HG03378 (cell line): ENCODE results near the gene AFG1L.
"Not testable (repeated sequence)": the region's sequence is repeated elsewhere in the genome, so short reads cannot be mapped to it uniquely, and the experiment has no call there.

Source experiments
- ATAC-seq: cut with Tn5 transposase; IDR thresholded peaks from one replicate; pipeline ENCODE4 v1.9.1; 2021; ENCODE audit warnings: mild to moderate bottlenecking, moderate library complexity; ENCODE audit not compliant: unreplicated experiment

The AFG1L gene

DNA sequence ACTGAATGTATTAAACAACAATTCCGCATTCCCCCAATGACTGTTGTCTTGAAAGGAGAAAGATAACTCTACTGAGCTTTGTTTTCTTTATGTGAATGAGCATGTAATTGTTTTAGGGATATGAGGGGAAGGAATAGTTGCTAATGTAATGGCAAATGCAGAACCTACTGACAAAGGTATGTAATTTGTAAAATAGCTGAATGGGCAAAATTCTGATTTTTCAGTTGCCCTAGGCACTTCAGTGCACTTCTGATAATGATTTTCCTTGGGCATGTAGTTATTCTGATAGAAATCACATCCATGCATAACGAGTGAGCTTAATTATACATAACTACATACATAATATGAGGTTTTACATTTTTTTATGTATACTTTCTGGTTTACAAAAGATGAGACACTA, 212.5 kb downstream of the AFG1L start:
- no peak for ATAC-seq

GRCh38 chr6:108510461-108511319, 215.8 kb downstream of the AFG1L start:
- ATAC-seq, result no peak

- ATAC-seq, result no peak
Measured at GRCh38 chr6:108518714-108519576, 224.1 kb downstream of the AFG1L start.

DNA sequence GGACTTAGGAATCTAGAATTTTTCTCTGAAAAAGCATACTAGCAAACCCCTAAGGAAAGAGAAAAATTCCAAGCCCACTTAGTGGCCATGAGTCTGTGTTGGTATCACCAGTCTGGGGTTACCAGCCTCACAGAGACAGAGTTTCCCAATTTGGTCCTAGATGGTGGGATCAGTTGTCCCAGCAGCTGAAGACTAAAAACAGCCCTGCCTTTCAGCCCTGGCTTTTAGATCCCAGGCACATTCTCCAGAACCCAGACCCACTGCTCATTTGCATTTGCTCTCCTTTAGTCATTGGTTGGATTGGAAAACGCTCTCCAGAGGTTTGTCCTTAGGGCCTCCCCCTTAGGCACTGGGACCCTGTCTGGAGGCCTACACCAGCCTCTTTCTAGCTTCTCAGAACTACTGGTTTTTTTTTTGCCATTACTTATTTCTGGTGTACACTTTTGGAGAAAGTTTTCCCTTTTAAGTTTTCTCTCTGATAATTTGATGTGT, 226.8 kb downstream of the AFG1L start:
- ATAC-seq, result no peak

- no peak for ATAC-seq
Measured at GRCh38 chr6:108523697-108524096, 228.8 kb downstream of the AFG1L start.

DNA sequence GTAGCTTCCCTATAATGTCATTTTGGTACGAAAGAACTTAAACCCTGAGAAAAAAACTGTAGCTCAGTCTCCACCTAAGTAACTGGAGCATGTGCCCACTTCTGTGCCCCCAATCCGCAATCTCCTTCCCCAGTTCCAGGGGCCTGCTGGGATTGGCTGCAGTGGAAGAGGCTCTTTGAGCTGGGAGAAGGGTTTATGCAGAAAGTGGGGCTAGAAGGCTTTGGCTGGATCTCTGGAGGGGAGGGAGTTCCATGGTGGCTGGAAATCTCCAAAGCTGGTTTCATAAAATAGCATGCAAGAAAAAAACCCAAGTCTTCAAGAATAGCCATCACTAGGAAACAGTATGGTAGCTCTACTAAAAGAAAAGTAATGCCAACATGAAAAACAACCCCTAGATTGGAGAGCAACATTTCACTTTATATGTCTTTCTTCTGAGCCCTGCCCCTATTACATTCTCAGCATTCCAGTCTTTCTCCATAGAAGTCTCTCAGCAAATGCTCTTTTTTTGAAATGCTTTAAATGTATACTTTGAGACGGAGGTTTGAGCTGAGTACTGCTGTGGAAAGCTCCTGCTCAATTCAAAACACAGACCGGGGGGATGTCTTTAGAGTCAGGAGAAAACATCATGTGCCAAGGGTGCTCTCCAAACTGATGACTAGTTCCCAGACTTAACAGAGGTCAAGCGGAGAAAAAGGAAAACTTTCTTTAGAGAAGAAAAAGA, 229.8 kb downstream of the AFG1L start:
- no peak for ATAC-seq

GRCh38 chr6:108526739-108527174, 231.9 kb downstream of the AFG1L start:
- ATAC-seq, result no peak

- ATAC-seq, result no peak
Measured at GRCh38 chr6:108528878-108529277, 234.0 kb downstream of the AFG1L start.

DNA sequence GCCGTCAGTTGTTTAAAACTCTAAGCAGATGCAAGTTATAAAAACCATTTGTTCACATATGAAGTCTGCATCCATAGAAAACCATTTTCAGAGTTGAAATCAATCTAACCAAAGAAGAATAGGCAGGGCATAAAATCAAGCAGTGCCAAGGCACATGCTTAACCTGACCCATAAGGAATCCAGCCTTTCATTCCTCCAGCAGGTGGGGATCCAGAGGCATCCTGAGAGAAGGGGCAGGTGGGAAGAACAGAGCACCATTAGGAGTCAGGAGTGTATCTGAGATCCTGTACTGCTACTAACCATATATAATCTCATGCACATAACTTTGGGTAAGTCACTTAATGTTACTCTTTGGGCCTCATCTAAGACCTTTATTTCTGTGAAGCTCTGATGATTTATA, 236.5 kb downstream of the AFG1L start:
- no peak for ATAC-seq

GRCh38 chr6:108535114-108535742, 240.4 kb downstream of the AFG1L start:
- no peak for ATAC-seq

DNA sequence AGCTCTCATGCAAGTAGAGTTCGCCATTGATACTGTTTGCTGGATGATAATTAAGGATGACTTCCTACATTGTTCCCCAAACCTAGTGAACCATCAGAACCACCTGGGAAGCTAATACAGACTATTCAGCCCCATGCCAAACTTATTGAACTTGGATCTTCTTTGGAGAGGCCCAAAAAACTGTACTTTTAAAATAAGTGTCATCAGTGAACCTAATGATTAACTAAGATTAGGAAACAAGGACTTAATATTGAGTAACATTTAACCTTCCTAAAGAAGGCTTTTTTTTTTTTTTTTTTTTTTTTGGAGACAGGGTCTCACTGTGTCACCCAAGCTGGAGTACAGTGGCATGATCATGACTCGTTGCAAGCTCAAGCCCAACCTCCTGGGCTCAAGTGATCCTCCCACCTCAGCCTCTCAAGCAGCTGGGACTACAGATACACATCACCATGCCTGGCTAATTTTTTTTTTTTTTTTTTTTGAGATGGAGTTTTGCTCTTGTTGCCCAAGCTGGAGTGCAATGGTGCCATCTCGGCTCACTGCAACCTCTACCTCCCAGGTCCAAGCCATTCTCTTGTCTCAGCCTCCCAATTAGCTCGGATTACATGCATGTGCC, 241.2 kb downstream of the AFG1L start:
- not testable (repeated sequence) for ATAC-seq

GRCh38 chr6:108541843-108542759, 247.2 kb downstream of the AFG1L start:
- no peak for ATAC-seq

- ATAC-seq, result no peak
Measured at GRCh38 chr6:108543175-108543940, 248.5 kb downstream of the AFG1L start.

GRCh38 chr6:108544606-108545005, 249.8 kb downstream of the AFG1L start:
- ATAC-seq, result no peak

DNA sequence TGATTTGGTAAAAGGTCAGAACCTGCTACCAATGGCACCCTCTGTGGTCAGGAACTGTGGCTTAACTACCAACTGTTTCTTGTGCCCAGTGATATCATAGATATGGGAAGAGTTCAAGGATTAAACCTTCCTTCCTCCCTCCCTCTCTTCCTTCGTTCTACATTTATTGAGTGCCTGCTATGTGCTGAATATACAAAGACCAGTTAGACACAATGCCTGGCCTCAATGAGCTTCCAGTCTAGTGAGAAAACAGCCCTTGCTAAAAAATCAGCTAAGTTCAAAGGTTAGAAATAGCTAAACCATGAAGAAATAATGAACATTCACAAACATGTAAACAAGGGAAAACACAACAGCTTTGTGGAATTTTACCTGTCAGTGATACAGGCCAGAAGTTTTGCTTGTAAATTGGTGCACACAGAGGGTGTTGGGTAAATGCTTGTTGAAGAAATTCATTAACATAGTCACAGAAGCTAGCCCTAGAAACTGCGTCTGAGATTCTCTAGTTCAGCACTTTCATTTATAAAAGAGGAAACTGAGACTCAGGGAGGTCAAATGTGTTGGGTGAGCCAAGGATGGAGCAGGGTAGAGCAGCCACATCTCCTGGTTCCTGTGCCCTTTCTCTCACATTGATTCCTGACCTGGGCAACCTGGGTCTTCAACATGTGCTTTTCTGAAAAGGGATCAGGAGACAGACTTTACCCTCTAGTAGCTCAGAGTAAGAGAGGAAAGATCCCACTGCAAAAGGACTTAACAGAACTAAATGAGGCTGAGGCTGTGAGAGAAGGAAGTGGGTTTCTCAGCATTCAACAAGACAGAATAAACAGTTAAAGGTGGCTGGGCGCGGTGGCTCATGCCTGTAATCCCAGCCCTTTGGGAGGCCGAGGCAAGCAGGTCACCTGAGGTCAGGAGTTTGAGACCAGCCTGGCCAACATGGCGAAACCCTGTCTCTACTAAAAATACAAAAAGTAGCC, 251.5 kb downstream of the AFG1L start:
- no peak for ATAC-seq

- ATAC-seq, result no peak
Measured at GRCh38 chr6:108549241-108549640, 254.4 kb downstream of the AFG1L start.

DNA sequence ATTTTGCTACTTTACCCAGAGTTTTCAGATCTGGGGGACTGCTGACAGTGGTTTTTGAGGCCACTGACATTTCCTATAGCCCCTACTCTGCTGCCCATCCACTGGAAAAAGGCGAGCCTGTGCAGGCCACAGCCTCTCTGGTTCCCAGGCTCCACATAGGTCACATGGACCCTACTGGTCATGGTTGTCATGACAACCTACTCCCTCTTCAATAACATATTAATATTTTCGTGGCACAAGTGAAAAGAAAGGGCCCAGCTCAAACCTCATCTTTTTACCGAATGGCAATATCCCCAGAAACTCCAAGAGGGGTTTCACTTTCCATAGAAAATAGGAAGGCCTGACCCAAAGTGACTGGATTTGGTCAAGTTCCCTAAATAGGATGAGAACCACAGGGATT, 254.9 kb downstream of the AFG1L start:
- ATAC-seq, result no peak
